Activated CD4-positive, CD25-positive, alpha-beta regulatory T cell treated with anti-CD3 and anti-CD28 coated beads, Interleukin-2, amount 50 U/mL, for 24 hours (primary cell): ENCODE data around the gene PACRG.

Source experiments
- ATAC-seq, 2 donors: fragments of 150-1000 bp; cut with Tn5 transposase; one replicate each; pipeline ENCODE4 v1.10.0; 2021; ENCODE audit warnings: mild to moderate bottlenecking in 1 of 2, moderate library complexity in 1 of 2

PACRG gene

GRCh38 chr6:163323274-163323673, 595.5 kb downstream of the PACRG start:
- no peak for ATAC-seq

GRCh38 chr6:163323705-163324104, 595.9 kb downstream of the PACRG start:
- ATAC-seq, result no peak

GRCh38 chr6:163324326-163324687, 596.5 kb downstream of the PACRG start:
- no peak for ATAC-seq

GRCh38 chr6:163324688-163325389, 597.1 kb downstream of the PACRG start:
- ATAC-seq, result no peak

GRCh38 chr6:163325390-163325784, 597.6 kb downstream of the PACRG start:
- no peak for ATAC-seq

GRCh38 chr6:163327165-163327880, 599.5 kb downstream of the PACRG start:
- ATAC-seq, result no peak

GRCh38 chr6:163327921-163328320, 600.1 kb downstream of the PACRG start:
- no peak for ATAC-seq

GRCh38 chr6:163328411-163328810, 600.6 kb downstream of the PACRG start:
- ATAC-seq, result no peak

GRCh38 chr6:163329991-163330390, 602.2 kb downstream of the PACRG start:
- no peak for ATAC-seq

- ATAC-seq, result no peak
Measured at GRCh38 chr6:163331245-163331644, 603.5 kb downstream of the PACRG start.

GRCh38 chr6:163332575-163332974, 604.8 kb downstream of the PACRG start:
- no peak for ATAC-seq

- no peak for ATAC-seq
Measured at GRCh38 chr6:163333038-163333437, 605.3 kb downstream of the PACRG start.

GRCh38 chr6:163333701-163334663, 606.2 kb downstream of the PACRG start:
- no peak for ATAC-seq

GRCh38 chr6:163335056-163335455, 607.3 kb downstream of the PACRG start:
- ATAC-seq, result no peak

GRCh38 chr6:163335671-163336545, 608.1 kb downstream of the PACRG start:
- ATAC-seq, result no peak

- ATAC-seq, result no peak
Measured at GRCh38 chr6:163336961-163337360, 609.2 kb downstream of the PACRG start.

GRCh38 chr6:163337958-163338357, 610.2 kb downstream of the PACRG start:
- no peak for ATAC-seq

GRCh38 chr6:163338671-163339405, 611.1 kb downstream of the PACRG start:
- ATAC-seq, result no peak

- no peak for ATAC-seq
Measured at GRCh38 chr6:163339466-163339865, 611.7 kb downstream of the PACRG start.

- ATAC-seq, result no peak
Measured at GRCh38 chr6:163340201-163340887, 612.6 kb downstream of the PACRG start.
